IMR-90 (cell line): ENCODE measurements around the gene TMA16. TPM values are rescaled to one million over a fixed set of nuclear protein-coding genes. Genes with fewer than 3 reads are reported as not detected.

Experiments
- ATAC-seq: fragments of 200-7000 bp; cut with Tn5 transposase; 2 replicates; pipeline ENCODE4 v1.9.1; 2020; ENCODE audit warnings: low read depth, mild to moderate bottlenecking, moderate library complexity
- BruUV-seq: library from RNA; stranded (reverse); fragments of 400-500 nt; replicated peaks from 2 replicates; lab custom pipeline; 2021; lab: Mats Ljungman, UMichigan
- CTCF ChIA-PET: fragments of 300-600 bp; formaldehyde crosslinking; extraction: SDS; loops from one replicate; lab custom pipeline; 2021; ENCODE audit warnings: antibody characterized with exemption; lab: Yijun Ruan, JAX
- POLR2A ChIA-PET: fragments of 300-600 bp; sonication (Branson Sonifier 250); formaldehyde crosslinking; loops from one replicate; lab custom pipeline; 2022; ENCODE audit warnings: antibody characterized with exemption; ENCODE audit not compliant: unreplicated experiment; lab: Charles Lee
- DNase-seq: peaks from one replicate; pipeline ENCODE4 v3.0.0; 2013
- H2AFZ ChIP-seq: replicated peaks from 2 replicates; pipeline ENCODE3; 2013; ENCODE audit warnings: low read length, mild to moderate bottlenecking; ENCODE audit not compliant: poor library complexity
- H2AK5ac ChIP-seq: 2 replicates; pipeline ENCODE4 v1.6.1; 2013; ENCODE audit warnings: low read depth, low read length, inconsistent platforms
- H2AK9ac ChIP-seq: replicated peaks from 2 replicates; pipeline ENCODE3; 2013; ENCODE audit warnings: mild to moderate bottlenecking, low read depth, low read length, moderate library complexity; ENCODE audit not compliant: poor library complexity
- H2BK120ac ChIP-seq: 2 replicates; pipeline ENCODE4 v1.6.1; 2013; ENCODE audit warnings: low read depth, low read length, inconsistent platforms
- H2BK15ac ChIP-seq: 3 replicates; pipeline ENCODE4 v1.6.1; 2013; ENCODE audit warnings: low read depth, low read length, inconsistent platforms
- H2BK20ac ChIP-seq: 2 replicates; pipeline ENCODE4 v1.6.1; 2013; ENCODE audit warnings: low read depth, mild to moderate bottlenecking, inconsistent platforms, low read length, moderate library complexity
- H2BK5ac ChIP-seq: 2 replicates; pipeline ENCODE4 v1.6.1; 2013; ENCODE audit warnings: mild to moderate bottlenecking, low read depth, low read length, inconsistent platforms; ENCODE audit not compliant: poor library complexity, severe bottlenecking
- H3K14ac ChIP-seq: replicated peaks from 2 replicates; pipeline ENCODE4 v1.6.1; 2013; ENCODE audit warnings: low read depth, low read length, inconsistent platforms
- H3K18ac ChIP-seq: 2 replicates; pipeline ENCODE4 v1.6.1; 2013; ENCODE audit warnings: low read depth, low read length, control low read depth
- H3K23ac ChIP-seq: 2 replicates; pipeline ENCODE4 v1.6.1; 2013; ENCODE audit warnings: low read depth, low read length, inconsistent platforms
- H3K27ac ChIP-seq: 2 replicates; pipeline ENCODE4 v1.5.1; 2013; ENCODE audit warnings: mild to moderate bottlenecking, control low read depth, low read length; ENCODE audit not compliant: insufficient read depth
- H3K27me3 ChIP-seq: 2 replicates; pipeline ENCODE4 v1.6.1; 2013; ENCODE audit warnings: low read length; ENCODE audit not compliant: control insufficient read depth, insufficient read depth
- H3K36me3 ChIP-seq: 2 replicates; pipeline ENCODE4 v1.6.1; 2013; ENCODE audit warnings: low read length, mixed read lengths; ENCODE audit not compliant: control insufficient read depth, insufficient read depth
- H3K4ac ChIP-seq: 2 replicates; pipeline ENCODE4 v1.6.1; 2013; ENCODE audit warnings: low read depth, low read length, inconsistent platforms
- H3K4me1 ChIP-seq: 2 replicates; pipeline ENCODE4 v1.6.1; 2013; ENCODE audit warnings: low read length, mixed read lengths; ENCODE audit not compliant: control insufficient read depth, insufficient read depth
- H3K4me2 ChIP-seq: 2 replicates; pipeline ENCODE4 v1.6.1; 2013; ENCODE audit warnings: low read depth, mild to moderate bottlenecking, control low read depth, low read length, moderate library complexity
- H3K4me3 ChIP-seq: 2 replicates; pipeline ENCODE4 v1.5.1; 2013; ENCODE audit warnings: low read depth, mild to moderate bottlenecking, control low read depth, low read length, moderate library complexity; ENCODE audit not compliant: insufficient read depth
- H3K56ac ChIP-seq: 2 replicates; pipeline ENCODE4 v1.6.1; 2013; ENCODE audit warnings: low read length, inconsistent platforms; ENCODE audit not compliant: insufficient read depth; ENCODE audit errors: extremely low read depth
- H3K79me1 ChIP-seq, 2 experiments: 2 replicates each; pipeline ENCODE4 v1.6.1; 2013; ENCODE audit warnings: low read length in 2 of 2, inconsistent platforms in 1 of 2, low read depth in 1 of 2
- H3K9ac ChIP-seq: 2 replicates; pipeline ENCODE4 v1.6.1; 2013; ENCODE audit warnings: low read depth, low read length, control low read depth
- H3K9me1 ChIP-seq: 2 replicates; pipeline ENCODE4 v1.6.1; 2013; ENCODE audit warnings: low read length, inconsistent platforms; ENCODE audit not compliant: insufficient read depth
- H3K9me3 ChIP-seq: 2 replicates; pipeline ENCODE4 v1.6.1; 2013; ENCODE audit warnings: low read length; ENCODE audit not compliant: control insufficient read depth, insufficient read depth
- H4K20me1 ChIP-seq: 2 replicates; pipeline ENCODE4 v1.6.1; 2013; ENCODE audit warnings: low read length, inconsistent platforms; ENCODE audit not compliant: insufficient read depth
- H4K5ac ChIP-seq: 2 replicates; pipeline ENCODE4 v1.6.1; 2013; ENCODE audit warnings: mild to moderate bottlenecking, low read depth, low read length, control low read depth
- H4K8ac ChIP-seq, 2 experiments: 2 replicates each; pipeline ENCODE4 v1.6.1; 2013; ENCODE audit warnings: low read depth in 2 of 2, low read length in 2 of 2, control low read depth in 1 of 2, inconsistent platforms in 1 of 2
- H4K91ac ChIP-seq: 2 replicates; pipeline ENCODE4 v1.6.1; 2013; ENCODE audit warnings: low read depth, low read length, inconsistent platforms; ENCODE audit not compliant: insufficient read depth
- BHLHE40 ChIP-seq: fragments of 150-350 bp; IDR thresholded peaks from 2 replicates; pipeline ENCODE4 v1.6.1; 2016; ENCODE audit warnings: mild to moderate bottlenecking, low read depth, low read length
- CEBPB ChIP-seq: IDR thresholded peaks from 2 replicates; pipeline ENCODE4 v1.6.1; 2012; ENCODE audit warnings: low read depth, low read length, improper control_type of control experiment
- CHD1 ChIP-seq: IDR thresholded peaks from 2 replicates; pipeline ENCODE4 v1.6.1; 2012; ENCODE audit warnings: low read depth, low read length, improper control_type of control experiment
- FOS ChIP-seq: fragments of 150-350 bp; IDR thresholded peaks from 2 replicates; pipeline ENCODE4 v1.6.1; 2016; ENCODE audit warnings: low read depth, low read length
- MAFK ChIP-seq: IDR thresholded peaks from 2 replicates; pipeline ENCODE4 v1.6.1; 2012; ENCODE audit warnings: low read depth, low read length, improper control_type of control experiment
- MAZ ChIP-seq: IDR thresholded peaks from 2 replicates; pipeline ENCODE4 v1.6.1; 2012; ENCODE audit warnings: low read depth, mild to moderate bottlenecking, low read length, improper control_type of control experiment, moderate library complexity, borderline replicate concordance
- MXI1 ChIP-seq: IDR thresholded peaks from 2 replicates; pipeline ENCODE4 v1.6.1; 2012; ENCODE audit warnings: low read depth, mild to moderate bottlenecking, low read length, moderate library complexity, borderline replicate concordance
- NFE2L2 ChIP-seq: fragments of 150-350 bp; IDR thresholded peaks from 2 replicates; pipeline ENCODE4 v1.6.1; 2016; ENCODE audit warnings: low read depth, mild to moderate bottlenecking, low read length
- POLR2A ChIP-seq: IDR thresholded peaks from 2 replicates; pipeline ENCODE4 v1.6.1; 2012; ENCODE audit warnings: mild to moderate bottlenecking, low read depth, low read length
- RAD21 ChIP-seq: IDR thresholded peaks from 2 replicates; pipeline ENCODE4 v1.6.1; 2012; ENCODE audit warnings: low read length, improper control_type of control experiment
- RCOR1 ChIP-seq: IDR thresholded peaks from 2 replicates; pipeline ENCODE4 v1.6.1; 2012; ENCODE audit warnings: mild to moderate bottlenecking, low read length, improper control_type of control experiment; ENCODE audit not compliant: insufficient replicate concordance
- RFX5 ChIP-seq: IDR thresholded peaks from 2 replicates; pipeline ENCODE4 v1.8.0; 2012; ENCODE audit warnings: low read depth, mild to moderate bottlenecking, low read length, moderate library complexity
- SMC3 ChIP-seq: fragments of 150-350 bp; IDR thresholded peaks from 2 replicates; pipeline ENCODE4 v1.6.1; 2016; ENCODE audit warnings: low read depth, mild to moderate bottlenecking, antibody characterized with exemption, low read length, moderate library complexity
- WGBS, 2 experiments: methylation state at CpG; one replicate each; pipeline versions ENCODE4 v1.1.5 to v1.1.7; 2013; ENCODE audit warnings: missing lambda C conversion rate in 2 of 2; ENCODE audit not compliant: insufficient read length in 1 of 2; ENCODE audit errors: extremely low coverage in 2 of 2; 5-methylcytosine and 5-hydroxymethylcytosine counted together
- dilution Hi-C: fragments of 300-500 bp; cut with HindIII; formaldehyde crosslinking; loops from one replicate; pipeline ENCODE4 v1.14.3; 2018; ENCODE audit warnings: low sequenced_read_pairs; ENCODE audit not compliant: unreplicated experiment
- in situ Hi-C: fragments of 300-500 bp; cut with MboI; formaldehyde crosslinking; loops from 3 replicates; pipeline ENCODE4 v1.14.3; 2019; ENCODE audit warnings: low sequenced_read_pairs, inconsistent platforms, mixed read lengths
- intact Hi-C: fragments of 100-400 bp; cut with micrococcal nuclease; formaldehyde crosslinking; loops from 2 replicates; pipeline ENCODE4 v1.10.0; 2022
- polyA plus RNA-seq, 3 experiments: library from polyadenylated mRNA; depleted of rRNA; stranded (reverse); fragments of >200 nt; gene quantifications; 2 replicates each; pipeline ENCODE4 v1.2.3, GENCODE V29; 2012; ENCODE audit warnings: low replicate concordance in 1 of 3
- total RNA-seq: library from RNA; depleted of rRNA; stranded (reverse); fragments of >200 nt; gene quantifications from 2 replicates; pipeline ENCODE4 v1.2.3, GENCODE V29; 2012
- TF ChIP-seq, protein P1 (sequence below): conservative IDR thresholded peaks from 2 replicates; pipeline ENCODE4 v1.5.1; 2012; ENCODE audit warnings: mild to moderate bottlenecking, low read depth, low read length, improper control_type of control experiment
- TF ChIP-seq, protein P2 (sequence below): fragments of 150-350 bp; IDR thresholded peaks from 2 replicates; pipeline ENCODE4 v1.6.1; 2016; ENCODE audit warnings: low read depth, mild to moderate bottlenecking, low read length, moderate library complexity, borderline replicate concordance
- TF ChIP-seq, protein P3 (sequence below): fragments of 150-350 bp; IDR thresholded peaks from 2 replicates; pipeline ENCODE4 v1.6.1; 2017; ENCODE audit warnings: mild to moderate bottlenecking, antibody characterized with exemption, low read length, low read depth

The TMA16 gene
- total and polyA plus RNA-seq, 2 of the 4 experiments (the other 2 are of a cell fraction): 9.3 to 19.8 TPM

DNA sequence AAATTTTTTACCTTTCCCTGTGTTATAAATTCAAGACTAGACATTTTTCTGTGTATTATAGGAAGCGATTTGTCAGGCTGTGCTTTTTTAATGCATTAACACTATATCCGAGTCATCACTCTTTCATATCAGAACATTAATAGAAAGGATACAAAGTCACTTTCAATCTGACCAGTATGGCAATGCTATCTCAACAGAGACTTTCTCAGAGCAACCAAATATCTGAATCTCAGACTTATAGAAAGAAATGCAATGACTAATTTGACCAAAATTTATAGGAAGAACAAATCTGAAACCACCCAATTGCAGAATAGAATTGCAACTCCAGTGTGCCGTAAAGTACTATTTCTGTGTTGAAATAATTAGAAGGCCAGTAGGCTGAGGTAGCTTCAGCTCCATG lies 20.5 kb upstream of the TMA16 start:
- no peak for ATAC-seq
- no peak overlapping the region for H2AK9ac ChIP-seq
- WGBS, 2 experiments: no CpG with 5 or more reads among the region's 3 CpGs
- BruUV-seq: no TSS peak
- no peak overlapping the region for H4K8ac ChIP-seq
- no peak overlapping the region for H3K9ac ChIP-seq
- intact Hi-C loops: no loop called here
- H3K4me2 ChIP-seq: no peak overlapping the region
- no peak overlapping the region for H2AFZ ChIP-seq
- no peaks in the 10 kb centered on the region for H3K27me3 ChIP-seq
- no peak overlapping the region for H3K27ac ChIP-seq
- dilution Hi-C loops: no loop called here
- no peak overlapping the region for H3K14ac ChIP-seq
- H2BK20ac ChIP-seq: no peak overlapping the region
- no peaks in the 10 kb centered on the region for H3K36me3 ChIP-seq
- H4K91ac ChIP-seq: no peak overlapping the region
- H3K9me3 ChIP-seq: no peaks in the 10 kb centered on the region
- in situ Hi-C loops: no loop called here
- H4K20me1 ChIP-seq: no peaks in the 10 kb centered on the region
- H2AK5ac ChIP-seq: no peak overlapping the region
- H3K4me1 ChIP-seq: no peaks in the 10 kb centered on the region
- H3K56ac ChIP-seq: no peak overlapping the region
- DNase-seq: no peak
- no peak overlapping the region for H2BK15ac ChIP-seq
- H3K4ac ChIP-seq: no peak overlapping the region
- H4K5ac ChIP-seq: no peak overlapping the region
- POLR2A ChIA-PET: no interaction called here
- no peak overlapping the region for H2BK120ac ChIP-seq
- H3K79me1 ChIP-seq: no peaks in the 10 kb centered on the region
- no peak overlapping the region for H3K18ac ChIP-seq
- no peak overlapping the region for H3K4me3 ChIP-seq
- CTCF ChIA-PET: no interaction called here
- H2BK5ac ChIP-seq: no peak overlapping the region
- no peak overlapping the region for H3K23ac ChIP-seq
- H3K9me1 ChIP-seq: no peaks in the 10 kb centered on the region
- TF ChIP-seq RCOR1 (no peak), MAZ (no peak), POLR2A (no peak), RFX5 (no peak), MAFK (no peak), FOS (no peak), CHD1 (no peak), RAD21 (no peak), SMC3 (no peak), BHLHE40 (no peak), NFE2L2 (no peak), MXI1 (no peak), CEBPB (no peak)
- TF ChIP-seq, protein P1, sequence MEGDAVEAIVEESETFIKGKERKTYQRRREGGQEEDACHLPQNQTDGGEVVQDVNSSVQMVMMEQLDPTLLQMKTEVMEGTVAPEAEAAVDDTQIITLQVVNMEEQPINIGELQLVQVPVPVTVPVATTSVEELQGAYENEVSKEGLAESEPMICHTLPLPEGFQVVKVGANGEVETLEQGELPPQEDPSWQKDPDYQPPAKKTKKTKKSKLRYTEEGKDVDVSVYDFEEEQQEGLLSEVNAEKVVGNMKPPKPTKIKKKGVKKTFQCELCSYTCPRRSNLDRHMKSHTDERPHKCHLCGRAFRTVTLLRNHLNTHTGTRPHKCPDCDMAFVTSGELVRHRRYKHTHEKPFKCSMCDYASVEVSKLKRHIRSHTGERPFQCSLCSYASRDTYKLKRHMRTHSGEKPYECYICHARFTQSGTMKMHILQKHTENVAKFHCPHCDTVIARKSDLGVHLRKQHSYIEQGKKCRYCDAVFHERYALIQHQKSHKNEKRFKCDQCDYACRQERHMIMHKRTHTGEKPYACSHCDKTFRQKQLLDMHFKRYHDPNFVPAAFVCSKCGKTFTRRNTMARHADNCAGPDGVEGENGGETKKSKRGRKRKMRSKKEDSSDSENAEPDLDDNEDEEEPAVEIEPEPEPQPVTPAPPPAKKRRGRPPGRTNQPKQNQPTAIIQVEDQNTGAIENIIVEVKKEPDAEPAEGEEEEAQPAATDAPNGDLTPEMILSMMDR: no peak
- TF ChIP-seq, protein P2, sequence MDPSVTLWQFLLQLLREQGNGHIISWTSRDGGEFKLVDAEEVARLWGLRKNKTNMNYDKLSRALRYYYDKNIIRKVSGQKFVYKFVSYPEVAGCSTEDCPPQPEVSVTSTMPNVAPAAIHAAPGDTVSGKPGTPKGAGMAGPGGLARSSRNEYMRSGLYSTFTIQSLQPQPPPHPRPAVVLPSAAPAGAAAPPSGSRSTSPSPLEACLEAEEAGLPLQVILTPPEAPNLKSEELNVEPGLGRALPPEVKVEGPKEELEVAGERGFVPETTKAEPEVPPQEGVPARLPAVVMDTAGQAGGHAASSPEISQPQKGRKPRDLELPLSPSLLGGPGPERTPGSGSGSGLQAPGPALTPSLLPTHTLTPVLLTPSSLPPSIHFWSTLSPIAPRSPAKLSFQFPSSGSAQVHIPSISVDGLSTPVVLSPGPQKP: no peak
- TF ChIP-seq, protein P3, sequence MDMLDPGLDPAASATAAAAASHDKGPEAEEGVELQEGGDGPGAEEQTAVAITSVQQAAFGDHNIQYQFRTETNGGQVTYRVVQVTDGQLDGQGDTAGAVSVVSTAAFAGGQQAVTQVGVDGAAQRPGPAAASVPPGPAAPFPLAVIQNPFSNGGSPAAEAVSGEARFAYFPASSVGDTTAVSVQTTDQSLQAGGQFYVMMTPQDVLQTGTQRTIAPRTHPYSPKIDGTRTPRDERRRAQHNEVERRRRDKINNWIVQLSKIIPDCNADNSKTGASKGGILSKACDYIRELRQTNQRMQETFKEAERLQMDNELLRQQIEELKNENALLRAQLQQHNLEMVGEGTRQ: no peak
